HepG2 (cell line): ENCODE results near the gene RAB2B.

Experiments
- ATRX ChIP-seq: sonication (generic); formaldehyde crosslinking; IDR thresholded peaks from 2 replicates; pipeline ENCODE4 v1.4.0; 2020; ENCODE audit warnings: missing genetic modification reagents, borderline replicate concordance
- SRF ChIP-seq: IDR thresholded peaks from 2 replicates; pipeline ENCODE4 v1.6.1; 2011; ENCODE audit warnings: mild to moderate bottlenecking, low read depth, low read length, moderate library complexity

GRCh38 chr14:21449899-21450216, 26.9 kb downstream of the RAB2B start:
- TF ChIP-seq SRF (no peak), ATRX (no peak)
